HEK293T (cell line): ENCODE data around the gene LSM14A.
A peak's percentile ranks its signal among the peaks of the same experiment; 100 is the strongest.
"Not testable (repeated sequence)": the region's sequence is repeated elsewhere in the genome, so short reads cannot be mapped to it uniquely, and the experiment has no call there.

Experiments used
- CTCF ChIA-PET: fragments of 350-600 bp; formaldehyde crosslinking; extraction: SDS; loops from one replicate; lab custom pipeline; 2021; ENCODE audit warnings: antibody characterized with exemption, inconsistent platforms; lab: Yijun Ruan, JAX
- POLR2A ChIA-PET: fragments of 350-600 bp; formaldehyde crosslinking; extraction: SDS; loops from one replicate; lab custom pipeline; 2020; ENCODE audit warnings: antibody characterized with exemption, inconsistent platforms; lab: Yijun Ruan, JAX
- DNase-seq: peaks from one replicate; pipeline ENCODE4 v3.0.0; 2012; ENCODE audit warnings: mixed read lengths; ENCODE audit errors: extremely low spot score
- ARNT ChIP-seq: fragments of 450-650 bp; IDR thresholded peaks from 2 replicates; pipeline ENCODE4 v1.6.1; 2017; ENCODE audit warnings: mild to moderate bottlenecking
- BHLHE40 ChIP-seq: fragments of 450-650 bp; IDR thresholded peaks from 2 replicates; pipeline ENCODE4 v1.6.1; 2016; ENCODE audit warnings: mild to moderate bottlenecking, moderate library complexity, borderline replicate concordance
- CTBP1 ChIP-seq: fragments of 450-650 bp; IDR thresholded peaks from 2 replicates; pipeline ENCODE4 v1.6.1; 2016; ENCODE audit warnings: borderline replicate concordance
- ELF4 ChIP-seq: fragments of 450-650 bp; IDR thresholded peaks from 2 replicates; pipeline ENCODE4 v1.6.1; 2017; ENCODE audit warnings: antibody characterized with exemption
- FOXA1 ChIP-seq: fragments of 450-650 bp; IDR thresholded peaks from 2 replicates; pipeline ENCODE4 v1.6.1; 2016; ENCODE audit warnings: mild to moderate bottlenecking
- FOXK2 ChIP-seq: fragments of 450-650 bp; IDR thresholded peaks from 2 replicates; pipeline ENCODE4 v1.6.1; 2016; ENCODE audit warnings: mild to moderate bottlenecking
- FOXM1 ChIP-seq: fragments of 450-650 bp; IDR thresholded peaks from 2 replicates; pipeline ENCODE4 v1.6.1; 2017; ENCODE audit warnings: mild to moderate bottlenecking, borderline replicate concordance
- HDGF ChIP-seq: fragments of 450-650 bp; IDR thresholded peaks from 2 replicates; pipeline ENCODE4 v1.6.1; 2017; ENCODE audit warnings: antibody characterized with exemption, borderline replicate concordance
- L3MBTL2 ChIP-seq: fragments of 450-650 bp; conservative IDR thresholded peaks from 2 replicates; pipeline ENCODE4 v1.6.1; 2016; ENCODE audit warnings: mild to moderate bottlenecking
- NFRKB ChIP-seq: fragments of 450-650 bp; IDR thresholded peaks from 2 replicates; pipeline ENCODE4 v1.6.1; 2016; ENCODE audit warnings: mild to moderate bottlenecking, moderate library complexity
- PKNOX1 ChIP-seq: fragments of 450-650 bp; IDR thresholded peaks from 2 replicates; pipeline ENCODE4 v1.6.1; 2016
- SP1 ChIP-seq: fragments of 450-650 bp; IDR thresholded peaks from 2 replicates; pipeline ENCODE4 v1.6.1; 2017
- TARDBP ChIP-seq: fragments of 450-650 bp; IDR thresholded peaks from 2 replicates; pipeline ENCODE4 v1.6.1; 2016
- ZNF384 ChIP-seq: fragments of 450-650 bp; IDR thresholded peaks from 2 replicates; pipeline ENCODE4 v1.6.1; 2016

Gene LSM14A

GRCh38 chr19:34151439-34151838 lies 20.9 kb upstream of the LSM14A start:
- ChIA-PET POLR2A (no interaction called here), CTCF (no interaction called here)
- DNase-seq: no peak
- TF ChIP-seq L3MBTL2 (no peak), TARDBP (no peak), NFRKB (no peak), SP1 (no peak), ELF4 (no peak), CTBP1 (no peak), FOXK2 (no peak)

DNA sequence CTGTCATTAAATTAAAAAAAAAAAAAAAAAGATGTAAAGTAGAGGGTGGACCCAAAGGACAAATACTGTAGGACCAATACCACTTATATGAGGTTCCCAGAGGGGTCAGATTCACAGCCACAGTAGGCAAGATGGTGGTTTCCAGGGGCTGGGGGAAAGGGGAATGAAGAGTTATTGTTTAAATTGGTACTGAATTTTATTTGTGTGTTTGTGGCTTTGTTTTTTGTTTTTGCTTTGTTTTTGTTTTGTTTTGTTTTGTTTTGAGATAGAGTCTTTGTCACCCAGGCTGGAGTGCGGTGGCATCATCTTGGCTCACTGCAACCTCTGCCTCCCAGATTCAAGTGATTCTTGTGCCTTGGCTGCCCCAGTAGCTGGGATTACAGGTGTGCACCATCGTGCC lies 17.9 kb upstream of the LSM14A start:
- POLR2A ChIA-PET: no interaction called here
- CTCF ChIA-PET: interaction anchor here (0.7 kb wide), 1 partner anchor 9 kb away, joined by 4 read pairs; no protein-coding TSS in a partner anchor
- no peak for DNase-seq
- TF ChIP-seq BHLHE40: no peak
- TF ChIP-seq ELF4: no peak
- TF ChIP-seq CTBP1: no peak
- TF ChIP-seq ZNF384: no peak

DNA sequence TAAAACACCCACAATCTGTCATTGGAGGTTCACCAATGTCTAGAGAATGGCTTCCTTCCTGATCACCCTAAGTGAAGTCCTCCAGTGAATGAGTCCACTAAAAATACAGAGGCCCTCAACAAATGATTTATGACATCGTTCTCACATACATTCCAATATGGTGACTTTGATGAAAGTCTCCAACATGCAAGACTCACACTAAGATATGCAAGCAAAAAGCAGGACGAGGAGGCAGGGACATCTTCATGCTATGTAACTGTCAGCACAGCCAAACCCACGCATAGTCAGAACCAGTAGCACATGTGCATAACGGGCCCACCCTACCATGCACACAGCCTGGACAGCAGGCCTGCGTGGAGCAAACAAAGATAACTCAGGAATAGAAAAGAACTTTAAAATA lies 16.6 kb upstream of the LSM14A start:
- TF ChIP-seq FOXM1 (no peak), PKNOX1 (peak; percentile 39)
- DNase-seq: no peak
- ChIA-PET POLR2A (interaction anchor here (1.7 kb wide), 1 partner anchor 16 kb away, joined by 5 read pairs; the partner anchor contains the start of gene LSM14A), CTCF (no interaction called here)

DNA sequence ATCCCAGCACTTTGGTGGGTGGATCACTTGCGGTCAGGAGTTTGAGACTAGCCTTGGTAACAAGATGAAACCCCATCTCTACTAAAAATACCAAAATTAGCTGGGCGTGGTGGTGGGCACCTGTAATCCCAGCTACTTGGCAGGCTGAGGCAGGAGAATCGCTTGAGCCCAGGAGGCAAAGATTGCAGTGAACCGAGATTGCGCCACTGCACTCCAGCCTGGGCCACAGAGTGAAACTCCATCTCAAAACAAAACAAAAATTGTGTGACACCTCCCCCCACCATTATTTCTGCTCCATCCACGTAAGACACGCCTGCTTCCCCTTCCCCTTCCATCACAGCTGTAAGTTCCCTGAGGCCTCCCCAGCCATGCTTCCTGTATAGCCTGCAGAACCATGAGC lies 13.3 kb upstream of the LSM14A start:
- DNase-seq, CTCF ChIA-PET: not testable (repeated sequence)
- POLR2A ChIA-PET: interaction anchor here (2.8 kb wide), 1 partner anchor 12 kb away, joined by 10 read pairs; no protein-coding TSS in a partner anchor

- POLR2A ChIA-PET: interaction anchor here (2.8 kb wide), 1 partner anchor 12 kb away, joined by 10 read pairs; no protein-coding TSS in a partner anchor
- DNase-seq, CTCF ChIA-PET: not testable (repeated sequence)
Observed at GRCh38 chr19:34159541-34159940, 12.8 kb upstream of the LSM14A start.

DNA sequence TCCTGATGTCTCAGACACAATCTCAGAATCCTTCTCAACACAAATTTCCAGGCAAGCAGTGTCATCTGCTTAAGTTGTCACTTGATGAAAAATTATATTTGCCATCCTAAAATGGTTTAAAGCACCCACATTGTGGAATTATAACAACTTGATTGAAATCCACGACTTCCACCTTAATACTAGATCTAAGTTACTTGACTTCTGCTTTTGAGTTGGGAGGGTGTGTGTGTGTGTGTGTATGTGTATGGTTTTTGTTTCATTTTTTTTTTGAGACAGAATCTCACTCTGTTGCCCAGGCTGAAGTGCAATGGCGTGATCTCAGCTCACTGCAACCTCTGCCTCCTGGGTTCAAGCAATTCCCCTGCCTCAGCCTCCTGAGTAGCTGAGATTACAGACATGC lies 10.4 kb upstream of the LSM14A start:
- CTCF ChIA-PET, POLR2A ChIA-PET, DNase-seq: not testable (repeated sequence)

DNA sequence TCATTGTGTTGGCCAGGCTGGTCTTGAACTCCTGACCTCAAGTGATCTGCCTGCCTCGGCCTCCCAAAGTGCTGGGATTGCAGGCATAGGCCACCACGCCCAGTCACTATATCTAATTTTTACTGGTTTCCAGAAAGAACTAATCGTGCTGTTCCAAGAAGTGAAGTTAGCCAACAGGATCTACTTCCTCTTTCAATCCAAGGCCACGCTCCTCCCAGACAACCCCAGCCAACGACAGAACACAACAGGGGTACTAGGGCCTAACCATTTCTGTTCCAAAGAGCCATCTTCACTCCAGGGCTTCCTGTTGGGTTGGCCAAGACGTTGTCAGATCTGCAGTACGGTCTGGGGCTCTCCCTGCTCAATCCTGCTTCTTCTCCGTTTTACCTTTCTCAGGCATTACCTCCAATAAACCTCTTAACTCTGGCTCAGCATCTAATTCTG lies 7.0 kb upstream of the LSM14A start:
- TF ChIP-seq FOXA1: no peak
- TF ChIP-seq ARNT: no peak
- TF ChIP-seq ZNF384: no peak
- TF ChIP-seq FOXK2: no peak
- TF ChIP-seq SP1: no peak
- no peak for TF ChIP-seq TARDBP
- no peak for TF ChIP-seq NFRKB
- ChIA-PET CTCF (no interaction called here), POLR2A (no interaction called here)
- no peak for DNase-seq

DNA sequence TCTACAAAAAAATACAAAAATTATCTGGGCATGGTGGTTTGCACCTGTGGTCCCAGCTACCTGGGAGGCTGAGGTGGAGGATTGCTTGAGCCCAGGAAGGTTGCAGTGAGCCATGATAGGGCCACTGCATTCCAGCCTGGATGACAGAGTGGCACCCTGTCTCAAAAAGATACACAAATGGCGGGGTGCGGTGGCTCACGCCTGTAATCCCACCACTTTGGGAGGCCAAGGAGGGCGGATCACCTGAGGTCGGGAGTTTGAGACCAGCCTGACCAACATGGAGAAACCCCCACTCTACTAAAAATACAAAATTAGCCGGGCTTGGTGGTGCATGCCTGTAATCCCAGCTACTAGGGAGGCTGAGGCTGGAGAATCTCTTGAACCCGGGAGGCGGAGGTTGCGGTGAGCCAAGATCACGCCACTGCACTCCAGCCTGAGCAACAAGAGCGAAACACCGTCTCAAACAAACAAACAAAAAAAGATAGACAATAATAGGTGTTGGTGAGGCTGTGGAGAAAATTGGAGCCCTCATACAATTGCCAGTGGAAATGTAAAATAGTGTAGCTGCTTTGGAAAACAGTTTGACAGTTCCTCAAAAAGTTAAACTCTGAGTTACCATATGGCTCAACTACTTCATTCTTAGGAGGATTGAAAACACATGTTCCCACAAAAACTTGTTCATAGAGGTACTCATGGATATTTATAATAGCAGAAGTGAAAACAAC lies 2.7 kb upstream of the LSM14A start:
- not testable (repeated sequence) for DNase-seq
- ChIA-PET POLR2A (interaction anchor here (2.2 kb wide), 1 partner anchor 13 kb away, joined by 14 read pairs; no protein-coding TSS in a partner anchor), CTCF (interaction anchor here (0.6 kb wide), 1 partner anchor 1025 kb away, joined by 3 read pairs; no protein-coding TSS in a partner anchor)

DNA sequence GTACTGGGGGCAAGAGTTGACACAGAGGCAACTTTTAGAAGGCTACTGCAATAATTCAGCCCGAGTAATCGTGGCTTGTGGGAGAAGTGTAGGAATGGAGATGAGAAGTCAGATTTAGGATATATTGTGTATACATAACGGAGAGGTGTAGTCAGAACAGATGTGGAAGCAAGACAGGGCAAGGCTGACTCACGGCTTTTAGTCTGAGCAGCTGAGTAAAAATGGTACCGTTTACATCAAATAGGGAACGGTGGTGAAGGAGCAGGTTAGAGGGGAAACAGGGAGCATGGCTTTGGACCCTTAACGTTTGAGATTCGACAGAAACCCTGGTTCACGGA lies 796 bp upstream of the LSM14A start:
- CTCF ChIA-PET: interaction anchor here (0.5 kb wide), 1 partner anchor 13 kb away, joined by 3 read pairs; no protein-coding TSS in a partner anchor
- no peak for DNase-seq
- POLR2A ChIA-PET: interaction anchor here (0.8 to 2.7 kb wide), 10 partner anchors 12 to 180 kb away, joined by 3 to 14 read pairs (median 5); no protein-coding TSS in a partner anchor
- no peak for TF ChIP-seq PKNOX1
- TF ChIP-seq CTBP1: no peak
- no peak for TF ChIP-seq ELF4
- TF ChIP-seq ZNF384: no peak
- no peak for TF ChIP-seq HDGF
- no peak for TF ChIP-seq L3MBTL2
- no peak for TF ChIP-seq SP1
- TF ChIP-seq FOXM1: no peak
- no peak for TF ChIP-seq ARNT
- no peak for TF ChIP-seq BHLHE40
- no peak for TF ChIP-seq NFRKB
